Mononuclear cell (primary cell): ENCODE results near the gene APP. TPM values are rescaled to one million over a fixed set of nuclear protein-coding genes. Genes with fewer than 3 reads are reported as not detected.
"Not testable (repeated sequence)": the region's sequence is repeated elsewhere in the genome, so short reads cannot be mapped to it uniquely, and the experiment has no call there.

ENCODE experiments used
- H3K27me3 ChIP-seq: 2 replicates; pipeline ENCODE4 v1.6.0; 2011; ENCODE audit warnings: low read length, control low read depth; ENCODE audit not compliant: insufficient read depth
- H3K4me1 ChIP-seq: 2 replicates; pipeline ENCODE4 v1.5.1; 2011; ENCODE audit warnings: mild to moderate bottlenecking, low read length, control low read depth; ENCODE audit not compliant: insufficient read depth
- H3K4me3 ChIP-seq: 2 replicates; pipeline ENCODE4 v1.5.1; 2011; ENCODE audit warnings: mild to moderate bottlenecking, low read length, moderate library complexity
- H3K9me3 ChIP-seq: 2 replicates; pipeline ENCODE4 v1.5.1; 2011; ENCODE audit warnings: low read depth, mild to moderate bottlenecking, control low read depth, low read length
- total RNA-seq: library from RNA; depleted of rRNA; stranded (reverse); fragments of >200 nt; gene quantifications from one replicate; pipeline ENCODE4 v1.2.3, GENCODE V29; 2012

Gene APP
- total RNA-seq, 1 donor = 69.2 TPM

DNA sequence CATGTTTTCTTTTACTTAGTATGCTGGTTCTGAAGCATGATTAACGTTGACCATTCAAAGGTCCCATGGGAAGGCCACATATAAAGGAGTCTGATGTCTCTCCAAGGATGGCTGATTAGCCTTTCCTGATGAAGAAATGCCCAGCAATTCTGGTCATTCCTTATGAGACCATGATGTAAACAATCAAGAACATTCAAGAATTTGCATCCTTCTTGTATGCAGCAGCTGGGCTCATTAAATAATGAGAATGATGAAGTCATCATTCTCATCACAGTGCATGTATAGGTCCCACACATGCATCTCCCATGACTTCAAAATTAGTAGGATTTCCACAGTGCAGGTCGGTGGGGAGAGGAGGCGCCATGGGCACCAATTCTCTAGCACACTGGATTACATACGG, 85.4 kb downstream of the APP start:
- Histone ChIP-seq H3K27me3 (no peaks in the 10 kb centered on the region), H3K4me3 (no peak overlapping the region), H3K4me1 (no peaks in the 10 kb centered on the region), H3K9me3 (no peaks in the 10 kb centered on the region)

DNA sequence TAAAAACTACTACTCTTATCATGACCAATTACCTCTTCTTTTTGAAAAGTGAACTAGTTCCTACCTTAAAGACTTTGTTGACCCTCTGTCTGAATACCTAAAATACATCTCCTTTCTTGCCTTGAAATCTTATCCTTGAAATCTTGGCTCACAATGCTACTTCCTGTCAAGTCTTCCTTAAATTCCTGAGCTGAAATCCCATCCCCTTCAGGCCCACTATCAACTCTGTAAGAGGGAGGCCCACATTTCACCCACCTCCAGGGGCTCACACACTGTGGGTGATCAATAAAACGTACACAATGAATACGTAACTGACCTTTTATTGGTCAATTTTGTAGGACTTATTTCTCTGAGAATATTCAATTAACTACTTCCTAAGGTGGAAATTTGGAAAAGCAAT, 88.0 kb downstream of the APP start:
- no peaks in the 10 kb centered on the region for H3K4me1 ChIP-seq
- no peaks in the 10 kb centered on the region for H3K27me3 ChIP-seq
- no peaks in the 10 kb centered on the region for H3K9me3 ChIP-seq
- no peak overlapping the region for H3K4me3 ChIP-seq

DNA sequence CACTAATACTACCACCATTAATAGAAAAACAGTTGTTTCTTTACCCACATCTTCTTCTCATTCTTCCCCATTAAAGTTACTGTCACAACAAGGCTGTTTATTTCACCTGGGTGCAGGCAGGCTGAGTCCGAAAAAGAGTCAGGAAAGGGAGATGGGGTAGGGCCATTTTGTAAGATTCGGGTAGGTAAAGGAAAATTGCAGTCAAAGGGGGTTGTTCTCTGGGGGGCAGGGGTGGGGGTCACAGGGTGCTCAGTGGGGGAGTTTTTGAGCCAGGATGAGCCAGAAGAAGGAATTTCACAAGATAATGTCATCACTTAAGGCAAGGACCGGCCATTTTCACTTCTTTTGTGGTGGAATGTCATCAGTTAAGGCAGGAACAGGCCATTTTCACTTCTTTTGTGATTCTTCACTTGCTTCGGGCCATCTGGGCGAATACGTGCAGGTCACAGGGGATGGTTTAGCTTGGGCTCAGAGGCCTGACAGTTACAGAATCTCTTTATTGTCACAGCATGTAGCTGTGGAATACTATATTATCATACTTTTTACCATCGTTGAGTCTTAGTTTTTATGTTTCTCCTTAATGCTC, 89.3 kb downstream of the APP start:
- H3K27me3 ChIP-seq, H3K9me3 ChIP-seq, H3K4me3 ChIP-seq, H3K4me1 ChIP-seq: not testable (repeated sequence)

DNA sequence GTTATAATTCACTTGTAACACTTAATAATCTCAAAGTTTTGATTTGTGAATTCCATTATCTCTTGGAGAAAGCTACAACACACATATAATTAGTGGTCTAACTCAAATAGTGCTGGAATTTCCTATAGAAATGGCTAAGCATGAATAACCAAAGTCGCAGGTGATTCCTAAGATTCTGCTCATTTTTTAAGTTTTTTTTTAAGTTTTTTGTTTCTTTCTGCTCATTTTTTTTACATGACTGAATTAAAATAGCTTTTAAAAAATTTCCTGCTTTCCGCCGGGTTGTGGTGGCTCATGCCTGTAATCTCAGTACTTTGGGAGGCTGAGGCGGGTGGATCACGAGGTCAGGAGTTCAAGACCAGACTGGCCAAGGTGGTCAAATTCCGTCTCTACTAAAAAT, 90.4 kb downstream of the APP start:
- no peaks in the 10 kb centered on the region for H3K4me1 ChIP-seq
- no peak overlapping the region for H3K4me3 ChIP-seq
- H3K9me3 ChIP-seq = no peaks in the 10 kb centered on the region
- H3K27me3 ChIP-seq = no peaks in the 10 kb centered on the region

DNA sequence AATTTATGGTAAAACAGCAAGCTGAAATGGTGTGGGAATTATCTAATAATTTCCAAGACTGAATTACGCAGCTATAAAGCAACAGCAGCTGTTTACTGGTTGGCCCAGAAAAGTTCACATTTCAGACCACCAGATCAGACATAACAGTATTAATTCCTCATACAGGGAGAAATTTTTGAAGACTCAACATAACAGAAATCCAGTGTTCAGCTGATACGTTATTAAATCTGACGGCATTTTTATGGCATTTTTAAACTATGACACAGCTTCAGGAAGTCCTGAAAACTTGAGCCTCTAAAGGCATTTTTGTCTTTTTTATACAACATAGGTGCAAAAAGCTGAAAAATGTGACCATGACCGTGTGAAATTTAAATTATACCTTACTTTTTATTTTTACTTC, 91.2 kb downstream of the APP start:
- Histone ChIP-seq H3K4me1 (no peaks in the 10 kb centered on the region), H3K27me3 (no peaks in the 10 kb centered on the region), H3K9me3 (no peaks in the 10 kb centered on the region), H3K4me3 (no peak overlapping the region)

DNA sequence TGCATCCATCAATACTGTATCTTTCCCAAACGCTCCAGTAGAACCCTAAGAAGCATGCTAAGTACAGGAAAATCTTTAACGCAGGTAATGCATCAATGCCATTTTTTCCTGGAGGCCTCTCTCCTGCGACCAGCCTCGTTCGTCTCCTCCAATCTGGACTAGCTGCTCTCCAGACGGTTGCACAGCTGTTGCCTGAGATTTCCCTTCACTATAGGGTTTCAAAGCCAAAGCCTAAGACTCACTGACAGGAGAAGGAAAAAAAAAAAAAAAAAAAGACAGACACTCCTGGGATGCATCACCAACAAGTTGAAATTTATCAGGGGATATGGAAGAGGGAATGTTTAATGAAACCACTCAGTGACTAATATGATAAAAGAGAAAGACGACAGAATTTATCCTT, 93.0 kb downstream of the APP start:
- Histone ChIP-seq H3K4me1 (no peaks in the 10 kb centered on the region), H3K9me3 (no peaks in the 10 kb centered on the region), H3K4me3 (no peak overlapping the region), H3K27me3 (no peaks in the 10 kb centered on the region)

DNA sequence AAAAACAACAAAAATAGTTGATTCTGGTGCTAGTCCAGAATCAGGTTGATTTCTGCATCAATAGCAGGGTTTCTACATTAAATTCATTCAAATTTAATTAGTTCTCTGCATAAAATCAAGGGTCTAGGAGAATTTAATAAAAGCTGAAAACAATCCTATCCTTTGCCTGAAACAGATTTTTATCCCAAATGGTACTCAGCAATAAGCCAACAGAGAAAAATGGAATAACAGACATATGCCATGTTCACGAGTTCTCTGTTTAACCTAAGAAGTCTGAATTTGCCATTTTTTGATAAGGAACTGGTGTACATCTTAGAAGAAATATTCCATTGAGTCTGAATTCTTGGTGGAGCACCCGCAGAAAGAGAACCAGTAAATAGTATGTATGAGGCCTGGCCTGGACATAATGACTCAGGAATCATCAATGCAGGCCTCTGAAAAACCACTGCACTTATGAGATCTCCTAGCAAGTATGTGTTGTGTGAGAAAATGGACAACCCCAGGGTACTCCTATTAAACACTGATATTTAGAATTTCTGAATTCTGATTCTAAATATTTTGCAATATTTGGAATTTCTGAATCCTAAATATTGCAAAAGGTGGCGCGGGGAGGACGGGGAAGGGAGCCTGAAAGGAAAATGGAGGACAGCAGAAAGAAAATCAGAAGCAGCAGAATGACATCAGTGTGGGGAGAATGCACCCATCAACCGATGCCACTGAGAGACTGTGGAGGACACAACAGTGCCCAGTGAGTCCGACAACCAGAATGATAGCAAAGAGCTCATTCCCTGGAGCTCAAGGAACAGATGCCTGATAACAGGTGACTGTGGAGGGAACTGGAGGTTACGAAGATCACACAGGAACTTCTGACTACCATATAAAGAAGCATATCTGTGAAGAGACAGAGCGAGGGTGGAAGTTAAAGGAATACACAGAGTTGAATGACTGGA, 97.6 kb downstream of the APP start:
- no peaks in the 10 kb centered on the region for H3K9me3 ChIP-seq
- H3K4me3 ChIP-seq = no peak overlapping the region
- peaks cover 8% of the 10 kb centered on the region for H3K4me1 ChIP-seq
- H3K27me3 ChIP-seq = no peaks in the 10 kb centered on the region

DNA sequence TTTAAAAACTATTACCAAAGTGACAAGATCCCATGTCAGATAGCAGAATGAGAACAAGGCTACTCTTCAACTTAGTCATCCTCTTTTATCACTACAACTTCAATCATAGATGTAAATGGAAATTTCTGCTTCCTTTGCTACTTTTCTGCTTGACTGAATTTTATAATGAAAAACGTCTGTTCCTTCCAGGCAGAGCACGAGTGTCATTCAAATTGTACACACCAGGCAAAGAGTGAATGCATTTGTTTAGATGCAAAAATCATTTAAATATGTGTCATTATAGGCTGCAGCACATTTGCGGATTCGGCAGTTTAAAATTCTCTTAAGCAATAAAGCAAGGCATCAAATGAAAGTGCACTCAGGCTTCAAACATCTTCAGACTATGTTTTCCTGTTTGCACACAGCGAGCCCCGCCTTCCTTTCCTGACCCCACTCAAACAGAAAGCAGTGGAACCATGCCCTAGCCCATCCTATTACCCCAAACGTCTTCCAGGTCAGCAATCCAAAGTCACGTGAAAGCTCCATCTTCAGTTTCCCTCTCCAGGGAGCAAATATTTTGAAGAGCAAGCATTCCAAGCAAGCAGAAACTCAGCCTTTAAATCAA, 99.6 kb downstream of the APP start:
- H3K4me3 ChIP-seq = peak overlapping the region; percentile 1
- no peaks in the 10 kb centered on the region for H3K27me3 ChIP-seq
- peaks cover 8% of the 10 kb centered on the region for H3K4me1 ChIP-seq
- H3K9me3 ChIP-seq = no peaks in the 10 kb centered on the region

DNA sequence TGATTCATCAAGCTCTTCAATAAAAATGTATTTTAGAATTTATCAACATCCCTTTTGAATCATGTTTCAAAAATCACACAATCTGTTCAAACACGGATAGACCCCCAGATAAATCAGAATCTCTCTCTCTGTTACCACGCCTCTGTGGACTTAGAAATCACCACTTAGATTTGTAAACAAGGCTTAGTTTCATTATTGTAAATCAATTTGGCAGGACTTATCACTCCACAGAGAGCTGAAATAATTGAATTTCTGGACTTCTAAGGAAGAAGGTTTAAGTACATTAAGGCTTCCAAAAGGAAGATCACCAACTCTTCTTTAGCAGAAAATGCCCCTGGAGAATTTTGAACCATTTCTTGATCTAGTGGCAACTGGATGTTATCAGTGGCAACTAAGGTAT, 100.4 kb downstream of the APP start:
- peaks cover 8% of the 10 kb centered on the region for H3K4me1 ChIP-seq
- no peaks in the 10 kb centered on the region for H3K27me3 ChIP-seq
- H3K9me3 ChIP-seq = no peaks in the 10 kb centered on the region
- no peak overlapping the region for H3K4me3 ChIP-seq

DNA sequence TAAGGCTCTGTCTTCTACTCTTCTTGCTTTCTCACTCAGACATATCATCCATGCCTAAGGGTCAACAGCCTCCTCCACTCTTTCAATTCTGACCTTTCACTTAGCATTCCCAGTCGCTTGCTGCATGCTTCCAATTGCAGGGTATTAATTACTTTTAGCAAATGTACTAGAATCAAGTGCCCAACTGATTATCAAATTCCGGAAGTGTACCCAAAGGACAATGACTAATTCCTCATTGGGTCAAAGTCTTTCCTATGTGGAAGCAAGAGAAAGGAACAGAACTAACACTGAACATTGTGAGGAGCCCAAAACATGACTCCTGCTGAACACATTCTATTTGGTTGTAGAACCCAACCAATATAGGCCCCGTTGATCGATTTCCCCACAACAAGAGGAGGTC, 101.8 kb downstream of the APP start:
- H3K9me3 ChIP-seq = no peaks in the 10 kb centered on the region
- no peak overlapping the region for H3K4me3 ChIP-seq
- no peaks in the 10 kb centered on the region for H3K27me3 ChIP-seq
- H3K4me1 ChIP-seq = peaks cover 8% of the 10 kb centered on the region

DNA sequence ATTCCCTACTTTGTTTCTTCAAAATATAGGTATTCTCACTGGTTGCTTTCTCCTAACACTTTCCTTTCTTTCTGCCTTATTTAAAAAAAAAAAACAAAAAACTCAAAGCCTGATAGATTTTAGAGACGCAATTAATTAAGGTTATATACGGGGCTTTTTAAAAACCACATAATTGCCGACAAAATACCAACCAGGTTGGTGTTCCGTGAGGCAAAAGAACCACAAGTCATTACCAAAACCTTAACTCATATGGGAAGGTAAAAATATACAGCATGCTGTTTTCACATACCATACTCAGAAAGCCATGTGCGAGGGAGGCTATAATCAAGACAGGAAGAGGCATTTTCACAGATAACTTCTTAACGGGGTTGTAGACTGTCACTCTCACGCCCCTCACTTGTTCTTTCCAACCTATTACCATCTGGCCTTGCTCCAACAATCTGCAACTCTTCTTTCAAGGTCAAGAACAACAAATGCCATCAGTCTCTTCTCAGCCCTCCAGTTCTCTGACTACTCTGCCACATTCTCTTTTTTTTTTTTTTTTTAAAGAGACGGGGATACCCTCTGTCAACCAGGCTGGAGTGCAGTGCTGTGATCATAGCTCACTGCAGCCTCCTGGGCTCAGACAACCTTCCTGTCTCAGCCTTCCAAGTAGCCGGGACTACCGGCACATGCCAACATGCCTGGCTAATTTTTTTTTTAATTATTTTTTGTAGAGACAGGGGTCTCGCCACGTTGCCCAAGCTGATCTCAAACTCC, 102.6 kb downstream of the APP start:
- peaks cover 8% of the 10 kb centered on the region for H3K4me1 ChIP-seq
- H3K4me3 ChIP-seq = no peak overlapping the region
- no peaks in the 10 kb centered on the region for H3K9me3 ChIP-seq
- no peaks in the 10 kb centered on the region for H3K27me3 ChIP-seq

DNA sequence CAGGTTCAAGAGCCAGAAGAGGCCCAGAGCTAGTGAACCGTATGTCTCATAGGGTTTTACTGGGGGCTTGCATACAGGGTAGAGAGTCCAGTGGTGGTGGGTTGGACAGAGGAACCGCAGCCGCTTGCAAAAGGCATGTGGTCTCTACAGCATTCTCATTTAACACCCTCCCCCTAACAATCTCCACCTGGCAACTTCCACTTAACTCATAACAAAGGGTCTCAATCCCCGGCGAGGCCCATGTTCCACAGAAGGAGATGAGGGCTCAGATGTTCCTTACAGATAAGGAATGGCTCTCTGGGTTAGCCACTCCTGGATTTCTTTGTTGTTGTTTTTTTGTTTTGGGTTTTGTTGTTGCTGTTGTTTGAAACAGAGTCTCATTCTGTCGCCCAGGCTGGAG, 106.1 kb downstream of the APP start:
- peaks cover 4% of the 10 kb centered on the region for H3K4me1 ChIP-seq
- H3K9me3 ChIP-seq = no peaks in the 10 kb centered on the region
- no peak overlapping the region for H3K4me3 ChIP-seq
- no peaks in the 10 kb centered on the region for H3K27me3 ChIP-seq

DNA sequence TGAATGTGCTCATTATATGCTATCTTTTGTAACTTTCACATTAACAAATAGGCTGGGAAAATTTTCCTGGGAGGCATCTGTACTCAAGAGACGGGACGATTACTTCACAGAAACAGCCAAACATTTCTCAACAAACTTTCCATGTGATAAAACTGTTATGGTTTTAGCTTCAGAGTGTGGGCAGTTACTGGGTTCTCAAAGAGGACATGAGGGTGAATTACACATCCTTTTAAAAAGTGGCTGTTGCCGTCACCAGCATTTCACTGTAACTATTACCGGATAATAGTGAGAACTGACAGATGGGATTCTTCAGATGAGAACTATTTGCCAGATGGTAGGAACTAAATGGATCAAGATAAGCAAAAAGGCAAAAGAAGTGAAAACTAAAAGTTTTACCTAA, 109.1 kb downstream of the APP start:
- no peaks in the 10 kb centered on the region for H3K9me3 ChIP-seq
- H3K4me1 ChIP-seq = no peaks in the 10 kb centered on the region

DNA sequence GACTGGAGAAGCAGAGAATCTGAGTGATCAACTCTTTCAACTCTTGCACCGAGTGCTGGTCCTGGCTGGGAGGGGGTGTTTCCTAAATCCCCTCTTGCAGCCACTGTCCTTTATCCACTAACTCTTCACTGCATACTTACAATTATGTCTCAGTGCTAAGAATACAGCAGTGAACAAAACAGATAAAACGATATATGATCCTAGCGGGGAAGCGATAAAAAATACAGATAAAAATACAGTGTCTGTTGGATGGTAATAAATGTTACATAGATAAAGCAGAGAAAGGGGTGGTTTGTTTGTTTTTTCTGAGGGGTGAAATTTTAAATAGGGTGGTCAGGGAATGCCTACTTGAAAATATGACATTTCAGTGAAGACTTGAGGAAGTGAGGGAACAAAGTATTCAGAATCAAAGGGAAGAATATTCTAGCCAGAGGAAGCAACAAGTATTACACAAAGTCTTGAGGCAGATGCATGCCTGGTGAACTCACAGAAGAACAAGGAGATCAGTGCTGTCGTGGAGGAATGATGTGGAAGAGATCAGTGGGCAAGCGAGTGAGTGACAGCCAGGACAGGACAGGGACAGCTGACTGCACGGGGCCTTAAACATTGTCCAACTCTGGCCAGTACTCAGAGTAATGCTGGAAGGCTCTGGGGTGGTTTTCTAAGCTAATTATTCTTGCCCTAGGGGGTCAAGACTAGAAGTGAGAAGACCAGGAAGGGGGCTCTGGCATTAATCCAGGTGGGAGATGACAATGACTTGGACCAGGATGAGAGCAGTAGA, 110.0 kb downstream of the APP start:
- H3K27me3 ChIP-seq = no peaks in the 10 kb centered on the region
- H3K4me3 ChIP-seq = no peak overlapping the region
- H3K4me1 ChIP-seq = no peaks in the 10 kb centered on the region
- H3K9me3 ChIP-seq = no peaks in the 10 kb centered on the region

More for the DNA sequence above, 109.1 kb downstream of the APP start:
- Histone ChIP-seq H3K27me3 (no peaks in the 10 kb centered on the region), H3K4me3 (no peak overlapping the region)
